Activated naive CD4-positive, alpha-beta T cell treated with anti-CD3 and anti-CD28 coated beads for 36 hours (primary cell): ENCODE measurements around the gene C1orf159. TPM values are rescaled to one million over a fixed set of nuclear protein-coding genes. Genes with fewer than 3 reads are reported as not detected.
"Not testable (repeated sequence)": the region's sequence is repeated elsewhere in the genome, so short reads cannot be mapped to it uniquely, and the experiment has no call there.

Source experiments
- CTCF ChIA-PET: fragments of 350-600 bp; sonication (Branson Sonifier 250); formaldehyde crosslinking; loops from one replicate; lab custom pipeline; 2021; ENCODE audit warnings: antibody characterized with exemption; lab: Charles Lee
- DNase-seq: peaks from one replicate; pipeline ENCODE4 v3.0.0-alpha.2; 2020
- H3K27ac Mint-ChIP-seq: one replicate; pipeline ENCODE4 v1.8.0; 2021; ENCODE audit warnings: mild to moderate bottlenecking, mixed read lengths
- H3K27me3 Mint-ChIP-seq: one replicate; pipeline ENCODE4 v1.8.0; 2021; ENCODE audit warnings: low read depth, mixed read lengths
- H3K36me3 Mint-ChIP-seq: one replicate; pipeline ENCODE4 v1.8.0; 2021; ENCODE audit warnings: low read depth, mixed read lengths
- H3K4me1 Mint-ChIP-seq: one replicate; pipeline ENCODE4 v1.8.0; 2021; ENCODE audit warnings: low read depth, mixed read lengths
- H3K4me3 Mint-ChIP-seq: one replicate; pipeline ENCODE4 v1.8.0; 2021; ENCODE audit warnings: mild to moderate bottlenecking, moderate library complexity, mixed read lengths
- H3K9me3 Mint-ChIP-seq: one replicate; pipeline ENCODE4 v1.8.0; 2021; ENCODE audit warnings: mixed read lengths
- intact Hi-C: fragments of 100-400 bp; cut with micrococcal nuclease; formaldehyde crosslinking; loops from one replicate; pipeline ENCODE4 v1.15.1; 2023
- total RNA-seq, 2 experiments: library from RNA; stranded (reverse); gene quantifications; one replicate each; pipeline ENCODE4 v1.2.3, GENCODE V29; 2021

The C1orf159 gene
- total RNA-seq, 2 experiments from 2014 or later, result 14.9 to 18.6 TPM

GRCh38 chr1:1085171-1085841 lies 30.6 kb downstream of the C1orf159 start:
- H3K4me1 Mint-ChIP-seq, result peaks cover under 1% of the 10 kb centered on the region
- peak; percentile 3 for DNase-seq
- H3K27ac Mint-ChIP-seq, result no peak overlapping the region
- intact Hi-C loops, result no loop called here
- CTCF ChIA-PET, result no interaction called here
- H3K27me3 Mint-ChIP-seq, result no peaks in the 10 kb centered on the region
- H3K4me3 Mint-ChIP-seq, result no peak overlapping the region
- H3K9me3 Mint-ChIP-seq, result no peaks in the 10 kb centered on the region
- H3K36me3 Mint-ChIP-seq, result peaks cover 3% of the 10 kb centered on the region

- Mint-ChIP-seq H3K4me3 (no peak overlapping the region), H3K9me3 (no peaks in the 10 kb centered on the region), H3K4me1 (peaks cover 5% of the 10 kb centered on the region), H3K36me3 (peaks cover 3% of the 10 kb centered on the region), H3K27me3 (no peaks in the 10 kb centered on the region), H3K27ac (no peak overlapping the region)
- intact Hi-C loops, result no loop called here
- CTCF ChIA-PET, result no interaction called here
- DNase-seq, result no peak
Observed at GRCh38 chr1:1084372-1085170, 31.3 kb downstream of the C1orf159 start.

GRCh38 chr1:1083416-1084371 lies 32.2 kb downstream of the C1orf159 start:
- Mint-ChIP-seq H3K9me3 (no peaks in the 10 kb centered on the region), H3K4me3 (no peak overlapping the region), H3K27ac (no peak overlapping the region), H3K4me1 (peaks cover 8% of the 10 kb centered on the region), H3K27me3 (no peaks in the 10 kb centered on the region), H3K36me3 (peaks cover 3% of the 10 kb centered on the region)
- no peak for DNase-seq
- CTCF ChIA-PET, result no interaction called here
- intact Hi-C loops, result no loop called here

GRCh38 chr1:1082776-1083415 lies 33.0 kb downstream of the C1orf159 start:
- intact Hi-C loops, result no loop called here
- no peak overlapping the region for H3K4me3 Mint-ChIP-seq
- no peaks in the 10 kb centered on the region for H3K9me3 Mint-ChIP-seq
- H3K27ac Mint-ChIP-seq, result no peak overlapping the region
- DNase-seq, result no peak
- peaks cover 3% of the 10 kb centered on the region for H3K36me3 Mint-ChIP-seq
- CTCF ChIA-PET, result no interaction called here
- H3K4me1 Mint-ChIP-seq, result peaks cover 8% of the 10 kb centered on the region
- H3K27me3 Mint-ChIP-seq, result no peaks in the 10 kb centered on the region

- H3K4me1 Mint-ChIP-seq, result peaks cover 8% of the 10 kb centered on the region
- peaks cover 3% of the 10 kb centered on the region for H3K36me3 Mint-ChIP-seq
- H3K9me3 Mint-ChIP-seq, result no peaks in the 10 kb centered on the region
- CTCF ChIA-PET, result no interaction called here
- no peaks in the 10 kb centered on the region for H3K27me3 Mint-ChIP-seq
- intact Hi-C loops, result no loop called here
- no peak overlapping the region for H3K4me3 Mint-ChIP-seq
- no peak for DNase-seq
- H3K27ac Mint-ChIP-seq, result no peak overlapping the region
Observed at GRCh38 chr1:1082239-1082775, 33.6 kb downstream of the C1orf159 start.

- CTCF ChIA-PET, result no interaction called here
- H3K27ac Mint-ChIP-seq, result no peak overlapping the region
- H3K4me3 Mint-ChIP-seq, result no peak overlapping the region
- intact Hi-C loops, result no loop called here
- no peaks in the 10 kb centered on the region for H3K9me3 Mint-ChIP-seq
- peaks cover under 1% of the 10 kb centered on the region for H3K36me3 Mint-ChIP-seq
- no peaks in the 10 kb centered on the region for H3K27me3 Mint-ChIP-seq
- DNase-seq, result peak; percentile 3
- peaks cover 8% of the 10 kb centered on the region for H3K4me1 Mint-ChIP-seq
Observed at GRCh38 chr1:1081311-1082238, 34.3 kb downstream of the C1orf159 start.

- Mint-ChIP-seq H3K27ac (no peak overlapping the region), H3K36me3 (no peaks in the 10 kb centered on the region), H3K27me3 (no peaks in the 10 kb centered on the region), H3K9me3 (no peaks in the 10 kb centered on the region), H3K4me1 (peaks cover 8% of the 10 kb centered on the region), H3K4me3 (no peak overlapping the region)
- DNase-seq, result no peak
- CTCF ChIA-PET, result no interaction called here
- intact Hi-C loops, result no loop called here
Observed at GRCh38 chr1:1080951-1081310, 35.0 kb downstream of the C1orf159 start.

GRCh38 chr1:1080122-1080757 lies 35.6 kb downstream of the C1orf159 start:
- H3K27ac Mint-ChIP-seq, result no peak overlapping the region

GRCh38 chr1:1079408-1080121 lies 36.3 kb downstream of the C1orf159 start:
- peak; percentile 46 for DNase-seq
- CTCF ChIA-PET, result interaction anchor here (1.5 kb wide), 1 partner anchor 16 kb away, joined by 4 read pairs; no protein-coding TSS in a partner anchor
- intact Hi-C loops, result no loop called here
- Mint-ChIP-seq H3K4me3 (peak overlapping the region; percentile 47), H3K9me3 (no peaks in the 10 kb centered on the region), H3K4me1 (peaks cover 8% of the 10 kb centered on the region), H3K27ac (no peak overlapping the region), H3K27me3 (peaks cover 3% of the 10 kb centered on the region), H3K36me3 (no peaks in the 10 kb centered on the region)

More at GRCh38 chr1:1080122-1080757, 35.6 kb downstream of the C1orf159 start:
- intact Hi-C loops, result no loop called here
- DNase-seq, result peak; percentile 32
- no peaks in the 10 kb centered on the region for H3K27me3 Mint-ChIP-seq
- H3K4me3 Mint-ChIP-seq, result no peak overlapping the region
- CTCF ChIA-PET, result interaction anchor here (1.5 kb wide), 1 partner anchor 17 kb away, joined by 4 read pairs; no protein-coding TSS in a partner anchor
- H3K4me1 Mint-ChIP-seq, result peaks cover 8% of the 10 kb centered on the region
- H3K36me3 Mint-ChIP-seq, result no peaks in the 10 kb centered on the region
- no peaks in the 10 kb centered on the region for H3K9me3 Mint-ChIP-seq

GRCh38 chr1:1077396-1077795 lies 38.5 kb downstream of the C1orf159 start:
- DNase-seq, intact Hi-C loops, H3K27me3 Mint-ChIP-seq, CTCF ChIA-PET, H3K27ac Mint-ChIP-seq, H3K4me1 Mint-ChIP-seq, H3K4me3 Mint-ChIP-seq, H3K9me3 Mint-ChIP-seq, H3K36me3 Mint-ChIP-seq: not testable (repeated sequence)
